ENCODE data around the gene DMRTB1.
"Not testable (repeated sequence)": the region's sequence is repeated elsewhere in the genome, so short reads cannot be mapped to it uniquely, and the experiment has no call there.

Gene DMRTB1

DNA sequence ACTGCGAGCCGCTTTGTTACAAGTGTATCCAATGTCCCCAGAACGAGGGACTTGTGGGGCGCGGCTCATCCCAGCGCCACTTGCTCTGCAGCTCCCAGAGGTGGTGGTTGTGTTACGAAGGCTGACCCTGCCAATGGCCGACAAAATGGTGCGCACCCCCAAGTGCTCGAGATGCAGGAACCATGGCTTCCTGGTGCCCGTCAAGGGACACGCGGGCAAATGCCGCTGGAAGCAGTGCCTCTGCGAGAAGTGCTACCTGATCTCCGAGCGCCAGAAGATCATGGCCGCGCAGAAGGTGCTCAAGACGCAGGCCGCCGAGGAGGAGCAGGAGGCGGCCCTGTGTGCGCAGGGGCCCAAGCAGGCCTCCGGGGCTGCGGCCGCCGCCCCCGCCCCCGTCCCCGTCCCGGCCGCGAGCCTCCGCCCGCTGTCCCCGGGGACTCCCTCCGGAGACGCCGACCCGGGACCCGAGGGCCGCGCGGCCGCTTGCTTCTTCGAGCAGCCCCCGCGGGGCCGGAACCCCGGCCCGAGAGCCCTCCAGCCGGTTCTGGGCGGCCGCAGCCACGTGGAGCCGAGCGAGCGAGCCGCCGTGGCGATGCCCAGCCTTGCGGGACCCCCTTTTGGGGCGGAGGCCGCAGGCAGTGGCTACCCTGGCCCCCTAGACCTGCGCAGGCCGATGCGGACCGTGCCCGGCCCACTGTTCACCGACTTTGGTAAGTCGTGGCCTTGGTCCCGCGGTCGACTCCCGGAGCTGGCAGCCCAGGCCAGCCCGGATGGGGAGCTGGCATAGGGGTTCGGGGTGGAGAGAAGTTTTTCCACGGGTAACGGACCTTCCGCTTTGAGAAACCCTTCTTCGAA is at the start of gene DMRTB1:
TSS of gene DMRTB1 (plus strand) at position 79 of the 855 bp plus-strand sequence. CDS start at position 134, 55 bp downstream.
- no peak for FAIRE-seq

DNA sequence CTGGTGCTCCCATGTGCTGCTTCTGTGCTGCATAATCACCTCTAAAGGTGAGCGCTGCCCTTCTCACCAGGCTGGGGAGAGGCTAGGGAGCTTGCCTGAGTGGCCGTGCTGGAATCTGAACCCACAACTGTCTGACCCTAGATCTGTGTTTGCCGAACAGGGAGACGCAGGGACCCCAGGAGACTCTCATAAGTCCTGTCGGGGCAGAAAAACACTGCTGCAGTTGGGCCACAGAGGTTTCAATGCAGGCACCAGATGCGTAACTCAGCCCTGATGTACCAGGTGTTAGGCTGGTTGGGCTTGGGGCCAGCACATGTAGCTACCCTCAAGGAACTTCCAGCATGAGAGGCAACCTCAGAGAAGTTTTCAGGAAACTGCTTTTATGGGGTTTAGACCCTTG is 49.5 kb upstream of the DMRTB1 start:
- no peak for FAIRE-seq

GRCh38 chr1:53410100-53410541 is 49.1 kb upstream of the DMRTB1 start:
- no peak for FAIRE-seq

DNA sequence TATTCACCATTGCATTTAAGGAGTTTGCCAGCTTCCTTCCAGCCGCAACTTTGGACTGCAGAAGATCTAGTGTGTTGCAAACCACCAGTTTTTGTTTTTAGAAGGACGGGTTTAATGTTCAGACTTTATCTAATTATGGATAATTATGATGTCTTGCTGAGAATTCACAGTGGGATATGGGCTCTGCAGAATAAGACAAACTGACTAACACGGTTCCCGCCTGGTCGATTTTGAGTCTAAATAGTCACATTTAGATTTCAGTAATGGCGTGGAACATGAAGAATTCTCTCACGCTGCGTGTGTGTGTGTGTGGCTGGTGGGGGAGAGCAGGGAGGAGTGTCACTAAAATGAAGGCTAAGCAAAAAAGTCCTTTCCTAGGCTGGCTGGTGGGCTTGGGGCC is 48.5 kb upstream of the DMRTB1 start:
- no peak for FAIRE-seq

GRCh38 chr1:53411541-53412152 is 47.6 kb upstream of the DMRTB1 start:
- FAIRE-seq: no peak

DNA sequence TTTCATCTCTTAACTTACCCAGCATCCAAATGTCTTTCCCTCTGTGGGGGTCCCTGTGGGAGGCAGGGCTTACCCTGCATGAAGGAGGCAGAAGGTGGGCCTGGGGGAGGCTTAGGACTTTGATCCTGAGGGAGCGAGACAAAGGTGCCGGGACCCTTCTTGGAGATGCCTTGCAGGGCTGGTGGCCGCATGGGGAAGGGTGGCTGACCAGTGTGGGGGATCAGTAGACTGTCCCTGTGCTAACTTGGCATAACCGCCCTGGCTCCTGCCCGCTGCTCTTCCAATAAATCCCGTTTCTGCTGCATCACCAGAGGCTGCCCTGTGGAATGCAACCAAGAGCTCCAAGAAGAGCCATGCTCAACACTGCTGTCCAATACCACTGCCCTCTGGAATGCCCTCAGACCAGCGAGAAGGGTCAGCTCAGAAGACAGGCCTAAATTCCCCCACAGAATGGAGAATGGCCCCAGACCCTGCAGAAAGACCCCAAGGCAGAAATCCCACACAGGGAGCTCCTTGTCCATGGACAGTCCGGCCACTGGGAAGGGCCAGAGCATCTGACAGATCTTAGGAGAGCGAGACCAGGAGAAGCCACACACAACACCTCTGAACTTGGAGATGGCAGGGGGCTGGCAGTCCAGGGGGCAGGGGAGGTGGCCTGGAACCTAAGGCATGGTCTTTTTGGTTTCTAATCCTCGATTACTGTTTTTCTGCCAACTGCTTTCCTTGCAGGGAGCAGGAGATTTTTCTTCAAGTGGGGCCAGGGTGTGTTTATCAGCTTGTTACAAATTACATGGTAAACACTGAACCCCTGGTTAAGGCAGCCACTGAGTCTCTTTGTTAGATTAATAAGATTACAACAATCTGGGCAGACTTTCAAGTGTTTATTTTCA is 46.7 kb upstream of the DMRTB1 start:
- no peak for FAIRE-seq

DNA sequence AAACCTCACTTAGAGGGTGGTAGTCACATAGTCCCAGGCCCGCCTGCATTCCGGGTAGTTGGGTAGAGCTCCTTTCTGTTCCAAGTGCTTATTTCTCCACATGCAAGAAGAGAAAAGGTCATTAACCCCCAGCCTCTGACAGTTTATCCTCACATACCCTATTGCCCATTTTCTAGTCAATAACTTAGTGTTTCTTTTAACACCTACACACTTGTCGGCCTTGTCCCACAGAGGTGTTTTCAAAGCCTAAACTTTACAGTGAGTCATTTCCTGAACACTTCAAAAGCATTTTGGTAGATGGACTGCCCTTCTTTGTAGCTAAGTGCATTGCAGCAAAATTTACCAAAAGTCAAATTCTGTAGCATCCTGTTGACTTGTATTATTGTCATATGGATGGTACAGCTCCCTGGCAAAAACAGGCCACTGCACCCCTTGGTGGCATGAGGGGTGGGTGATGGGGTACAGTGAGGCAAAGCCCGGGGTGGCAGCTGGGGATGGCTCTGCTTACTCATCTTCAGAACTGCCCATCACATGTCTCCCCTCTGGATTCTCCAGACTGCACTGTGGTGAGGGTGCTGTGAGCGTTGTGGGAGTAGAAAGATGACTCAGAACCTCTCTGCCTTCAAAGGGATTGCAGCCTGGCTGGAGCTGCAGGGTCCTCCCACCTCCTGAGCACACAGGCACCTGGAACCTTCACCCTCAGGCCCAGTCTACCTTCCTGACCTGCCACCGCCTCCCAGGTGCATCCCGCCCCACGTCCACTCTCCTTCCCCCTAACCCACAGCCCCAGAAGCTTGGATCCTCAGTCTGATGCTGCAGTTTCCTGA is 45.8 kb upstream of the DMRTB1 start:
- FAIRE-seq: no peak

DNA sequence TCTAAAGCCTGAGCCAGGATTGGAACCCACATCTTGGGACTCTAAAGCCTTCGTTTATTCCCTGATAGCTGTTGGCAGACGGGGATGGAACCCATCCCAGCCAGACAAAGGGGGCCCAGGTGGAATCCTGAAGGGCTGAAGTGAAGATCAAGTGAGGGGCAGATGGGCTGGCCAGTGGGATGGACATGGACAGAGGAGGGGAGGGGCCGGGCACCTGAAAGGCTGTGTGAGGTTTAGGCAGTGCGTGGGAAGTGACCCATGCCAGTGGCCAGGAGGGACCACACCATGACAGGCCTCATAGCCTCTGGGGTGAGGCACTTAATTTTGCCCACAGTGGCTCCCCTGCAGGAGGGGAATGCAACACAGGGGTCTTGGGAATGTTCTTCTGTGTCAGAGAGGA is 44.6 kb upstream of the DMRTB1 start:
- no peak for FAIRE-seq

GRCh38 chr1:53415432-53415831 is 43.8 kb upstream of the DMRTB1 start:
- no peak for FAIRE-seq

DNA sequence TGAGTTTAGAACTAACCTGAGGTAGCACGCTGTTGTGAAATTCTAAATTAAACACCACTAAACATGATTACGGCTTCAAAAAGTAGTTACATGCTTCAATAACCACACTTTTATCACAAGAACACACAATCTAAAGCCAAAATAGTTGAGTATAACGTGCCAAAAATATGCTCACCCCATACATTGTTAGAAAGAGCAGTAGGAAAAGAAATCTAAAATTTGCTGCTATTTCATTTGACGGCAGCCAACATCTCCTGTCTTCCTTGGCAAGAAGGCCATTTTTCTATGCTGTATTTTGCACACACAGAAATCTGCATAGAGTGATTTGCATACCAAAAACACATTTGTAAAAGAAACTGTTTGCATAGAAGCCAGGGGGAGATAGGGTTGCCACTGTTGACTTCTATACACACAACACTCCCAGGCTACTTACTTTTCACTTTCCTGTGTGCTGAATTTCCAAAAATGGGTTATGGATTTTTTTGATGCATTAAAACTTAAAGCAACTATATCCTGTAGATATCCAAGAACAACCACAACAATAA is 42.9 kb upstream of the DMRTB1 start:
- FAIRE-seq: no peak

DNA sequence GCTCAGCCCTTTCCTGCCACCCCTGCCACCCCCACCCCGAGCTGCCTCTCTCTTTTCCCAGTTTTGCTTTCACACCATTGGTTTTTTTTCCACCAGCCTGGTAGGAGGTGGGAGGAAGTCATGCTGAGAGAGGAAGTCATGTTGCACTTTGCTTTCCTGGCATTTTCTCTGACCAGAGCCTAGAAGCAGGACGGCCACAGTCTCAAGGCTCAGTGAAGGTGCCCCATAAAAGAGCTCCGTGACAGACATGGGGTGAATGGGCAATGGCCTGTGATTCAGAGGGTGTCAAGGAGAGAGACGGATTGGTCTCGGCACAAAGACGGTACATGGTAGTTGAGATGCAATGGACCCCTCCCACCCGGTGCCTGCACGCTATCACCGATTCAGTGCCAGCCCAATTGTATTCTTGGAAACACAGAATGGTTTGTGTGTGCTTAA is 42.1 kb upstream of the DMRTB1 start:
- FAIRE-seq: no peak

- FAIRE-seq: no peak
Observed at GRCh38 chr1:53419034-53419433, 40.2 kb upstream of the DMRTB1 start.

DNA sequence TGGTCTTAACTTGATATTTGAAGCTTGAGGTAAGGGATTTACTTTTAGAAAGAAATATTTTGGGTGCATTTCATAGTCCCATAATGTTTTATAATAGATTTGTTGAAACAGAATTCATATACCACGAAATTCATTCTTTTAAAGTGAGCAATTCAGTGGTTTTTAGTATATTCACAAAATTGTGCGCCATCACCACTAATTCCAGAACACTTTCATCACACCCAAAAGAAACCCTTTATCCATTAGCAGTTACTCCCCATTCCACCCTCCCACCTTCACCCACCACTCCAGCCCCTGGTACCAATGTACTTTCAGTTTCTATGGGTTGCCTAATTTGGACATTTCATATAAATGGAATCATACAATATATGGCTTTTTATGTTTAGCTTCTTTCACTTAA is 38.9 kb upstream of the DMRTB1 start:
- FAIRE-seq: no peak

DNA sequence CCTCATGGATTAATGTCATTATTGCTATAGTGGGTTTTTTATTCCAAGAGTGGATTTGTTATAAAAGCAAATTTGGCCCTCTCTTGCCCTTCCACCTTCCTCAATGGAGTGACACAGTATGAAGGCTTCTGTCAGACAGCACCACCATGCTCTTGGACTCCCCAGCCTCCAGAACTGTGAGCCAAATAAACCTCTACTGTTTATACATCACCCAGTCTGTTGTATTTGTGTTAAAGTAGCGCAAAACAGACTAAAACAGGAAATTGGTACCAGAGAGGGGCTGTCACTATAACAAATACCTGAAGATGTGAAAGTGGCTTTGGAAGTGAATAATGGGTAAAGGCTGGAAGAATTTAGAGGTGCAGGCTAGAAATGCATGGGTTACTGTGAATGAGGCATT is 38.0 kb upstream of the DMRTB1 start:
- FAIRE-seq: no peak

DNA sequence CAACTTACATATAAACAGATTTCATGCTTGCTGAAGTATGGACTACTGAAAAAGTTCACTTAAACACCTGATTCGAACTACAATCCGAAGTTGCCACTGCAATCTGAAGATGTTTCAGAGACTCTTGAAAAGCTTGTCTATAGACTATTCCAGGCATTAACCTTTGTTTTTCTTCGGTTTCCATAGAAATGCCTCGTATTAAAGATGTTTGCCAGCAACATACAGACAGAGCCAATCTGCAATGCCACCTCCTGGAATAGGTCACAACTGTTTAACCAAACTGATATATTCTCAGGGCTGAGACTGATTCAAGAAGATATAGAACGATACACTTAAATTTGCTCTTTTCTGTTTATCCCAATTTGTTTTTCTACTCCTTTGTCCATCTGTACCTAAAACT is 28.9 kb upstream of the DMRTB1 start:
- no peak for FAIRE-seq

DNA sequence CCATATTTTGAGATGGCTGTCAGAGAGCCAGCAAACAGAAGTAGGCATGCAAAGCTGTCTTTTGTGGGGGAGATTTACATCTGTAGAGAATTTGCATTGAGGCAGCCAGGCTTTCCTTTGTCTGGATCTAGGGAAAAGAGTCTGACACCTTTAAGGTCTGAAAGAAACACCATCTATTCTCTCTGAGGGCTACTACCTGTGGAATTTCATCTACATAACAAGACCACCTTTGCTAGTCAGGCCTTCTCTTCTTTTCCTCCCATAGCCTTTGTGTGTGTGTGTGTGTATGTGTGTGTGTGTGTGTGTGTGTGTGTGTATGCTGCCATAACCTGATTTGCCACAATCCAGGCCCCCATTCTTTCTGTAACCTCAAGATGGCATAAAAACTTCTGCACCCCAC is 28.4 kb upstream of the DMRTB1 start:
- no peak for FAIRE-seq

- FAIRE-seq: no peak
Observed at GRCh38 chr1:53431244-53431643, 28.0 kb upstream of the DMRTB1 start.

DNA sequence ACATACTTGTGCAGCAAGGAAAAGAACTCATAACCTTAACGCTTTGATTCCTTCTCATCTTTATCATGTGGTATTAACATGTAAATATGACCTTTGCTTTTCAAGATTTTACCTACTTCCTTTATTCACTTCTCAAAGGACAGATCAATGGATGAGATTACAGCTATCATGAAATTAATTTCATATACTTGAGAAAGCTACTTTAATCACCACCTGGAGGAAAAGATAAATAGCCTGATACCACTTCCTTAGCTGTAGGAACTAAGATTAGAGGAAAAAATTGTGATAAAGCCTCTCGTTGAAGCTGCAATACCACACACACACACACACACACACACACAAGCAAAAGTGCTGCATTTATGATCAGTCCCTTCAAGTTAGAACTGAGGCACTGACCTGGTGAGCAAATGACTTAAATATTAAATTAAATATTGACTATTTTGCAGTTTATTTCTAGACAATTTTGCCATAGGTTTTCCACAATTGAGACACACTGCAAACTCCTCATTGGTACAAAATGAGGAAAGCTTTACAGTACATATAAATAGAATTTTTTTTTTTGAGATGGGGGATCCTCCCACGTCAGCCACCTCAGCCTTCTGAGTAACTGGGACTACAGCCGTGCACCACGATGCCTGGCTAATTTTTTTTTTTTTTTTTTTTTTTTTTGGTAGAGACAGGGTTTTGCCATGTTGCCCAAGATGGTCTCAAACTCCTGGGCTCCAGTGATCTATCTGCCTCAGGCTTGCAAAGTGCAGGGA is 27.2 kb upstream of the DMRTB1 start:
- FAIRE-seq: no peak

GRCh38 chr1:53432611-53433010 is 26.6 kb upstream of the DMRTB1 start:
- FAIRE-seq: no peak

GRCh38 chr1:53434405-53435007 is 24.7 kb upstream of the DMRTB1 start:
- FAIRE-seq: not testable (repeated sequence)

GRCh38 chr1:53435151-53435550 is 24.0 kb upstream of the DMRTB1 start:
- FAIRE-seq: no peak

Measured in endometrium (tissue), 2 donors.